ENCODE measurements around the gene RGL2.

RGL2 gene

GRCh38 chr6:33312361-33313104, 13.8 kb upstream of the RGL2 start:
- Histone ChIP-seq H3K27ac (replicated peaks) (peak overlapping the region; percentile 98), H3K4me3 (replicated peaks; ENCODE audit: insufficient read depth, low read length) (peak overlapping the region; percentile 66), H3K27me3 (ENCODE audit: insufficient read depth, poor library complexity, severe bottlenecking) (no peaks in the 10 kb centered on the region)
- peak in 1 of 2 experiments; percentile 71 for DNase-seq (ENCODE audit: low read depth in 1 of 2, low spot score in 1 of 2)
- TF ChIP-seq POLR2AphosphoS5 (IDR thresholded peaks at IDR 0.05; ENCODE audit: low read depth) (no peak), SPI1 (IDR thresholded peaks at IDR 0.05; ENCODE audit: borderline replicate concordance, low read depth) (no peak), CTCF (IDR thresholded peaks at IDR 0.05; ENCODE audit: insufficient read depth, low read length) (no peak), GABPA (IDR thresholded peaks at IDR 0.05; ENCODE audit: low read depth) (no peak)
- TF ChIP-seq, protein P1, sequence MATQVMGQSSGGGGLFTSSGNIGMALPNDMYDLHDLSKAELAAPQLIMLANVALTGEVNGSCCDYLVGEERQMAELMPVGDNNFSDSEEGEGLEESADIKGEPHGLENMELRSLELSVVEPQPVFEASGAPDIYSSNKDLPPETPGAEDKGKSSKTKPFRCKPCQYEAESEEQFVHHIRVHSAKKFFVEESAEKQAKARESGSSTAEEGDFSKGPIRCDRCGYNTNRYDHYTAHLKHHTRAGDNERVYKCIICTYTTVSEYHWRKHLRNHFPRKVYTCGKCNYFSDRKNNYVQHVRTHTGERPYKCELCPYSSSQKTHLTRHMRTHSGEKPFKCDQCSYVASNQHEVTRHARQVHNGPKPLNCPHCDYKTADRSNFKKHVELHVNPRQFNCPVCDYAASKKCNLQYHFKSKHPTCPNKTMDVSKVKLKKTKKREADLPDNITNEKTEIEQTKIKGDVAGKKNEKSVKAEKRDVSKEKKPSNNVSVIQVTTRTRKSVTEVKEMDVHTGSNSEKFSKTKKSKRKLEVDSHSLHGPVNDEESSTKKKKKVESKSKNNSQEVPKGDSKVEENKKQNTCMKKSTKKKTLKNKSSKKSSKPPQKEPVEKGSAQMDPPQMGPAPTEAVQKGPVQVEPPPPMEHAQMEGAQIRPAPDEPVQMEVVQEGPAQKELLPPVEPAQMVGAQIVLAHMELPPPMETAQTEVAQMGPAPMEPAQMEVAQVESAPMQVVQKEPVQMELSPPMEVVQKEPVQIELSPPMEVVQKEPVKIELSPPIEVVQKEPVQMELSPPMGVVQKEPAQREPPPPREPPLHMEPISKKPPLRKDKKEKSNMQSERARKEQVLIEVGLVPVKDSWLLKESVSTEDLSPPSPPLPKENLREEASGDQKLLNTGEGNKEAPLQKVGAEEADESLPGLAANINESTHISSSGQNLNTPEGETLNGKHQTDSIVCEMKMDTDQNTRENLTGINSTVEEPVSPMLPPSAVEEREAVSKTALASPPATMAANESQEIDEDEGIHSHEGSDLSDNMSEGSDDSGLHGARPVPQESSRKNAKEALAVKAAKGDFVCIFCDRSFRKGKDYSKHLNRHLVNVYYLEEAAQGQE (IDR thresholded peaks at IDR 0.05; ENCODE audit: insufficient replicate concordance, low read depth) = no peak

DNA sequence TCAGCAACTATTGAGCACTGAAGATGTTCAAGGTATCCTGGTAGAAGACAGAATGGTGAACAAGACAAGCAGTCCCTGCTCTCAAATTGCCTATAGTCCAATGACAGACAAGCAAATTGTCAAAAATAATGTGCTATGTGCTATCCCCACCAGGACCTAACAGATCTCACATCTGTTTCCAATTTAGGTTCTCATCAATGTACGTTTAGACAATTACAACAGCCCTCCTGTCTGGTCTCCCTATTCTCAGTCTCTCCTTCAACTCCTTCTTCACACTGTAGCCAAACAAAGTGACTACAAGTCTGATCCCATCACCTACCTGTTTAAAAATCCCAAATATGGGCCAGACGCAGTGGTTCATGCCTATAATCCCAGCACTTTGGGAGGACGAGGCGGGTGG, 7.6 kb upstream of the RGL2 start:
- TF ChIP-seq CTCF (IDR thresholded peaks at IDR 0.05; ENCODE audit: insufficient read depth, low read length) (no peak), GABPA (IDR thresholded peaks at IDR 0.05; ENCODE audit: low read depth) (no peak), SPI1 (IDR thresholded peaks at IDR 0.05; ENCODE audit: borderline replicate concordance, low read depth) (no peak), POLR2AphosphoS5 (IDR thresholded peaks at IDR 0.05; ENCODE audit: low read depth) (no peak)
- TF ChIP-seq, protein P1 (IDR thresholded peaks at IDR 0.05; ENCODE audit: insufficient replicate concordance, low read depth) = no peak
- H3K4me3 ChIP-seq (replicated peaks; ENCODE audit: insufficient read depth, low read length) = no peak overlapping the region
- no peak overlapping the region for H3K27ac ChIP-seq (replicated peaks)
- DNase-seq (ENCODE audit: low read depth in 1 of 2, low spot score in 1 of 2) = no peak
- no peaks in the 10 kb centered on the region for H3K27me3 ChIP-seq (ENCODE audit: insufficient read depth, poor library complexity, severe bottlenecking)

DNA sequence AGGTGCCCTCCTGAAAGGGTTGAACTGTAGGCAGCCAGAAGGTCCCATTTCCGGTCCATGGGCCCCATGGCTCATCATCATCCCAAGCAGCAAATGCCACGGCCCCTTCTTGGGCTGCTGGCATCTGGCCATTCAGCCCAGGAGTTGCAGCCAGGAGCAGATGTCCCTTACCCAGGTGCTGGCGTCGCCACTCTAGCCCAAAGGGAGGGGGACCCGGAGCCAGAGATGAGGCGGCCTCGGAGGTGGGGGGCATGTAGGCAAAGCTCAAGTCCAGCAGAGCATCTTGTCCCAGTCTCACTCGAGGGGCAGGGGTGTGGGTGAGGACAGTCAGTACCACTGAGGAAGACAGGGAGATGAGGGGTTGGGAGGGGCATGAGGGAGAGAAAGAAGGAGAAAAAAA, 6.3 kb upstream of the RGL2 start:
- Histone ChIP-seq H3K27ac (replicated peaks) (no peak overlapping the region), H3K4me3 (replicated peaks; ENCODE audit: insufficient read depth, low read length) (no peak overlapping the region), H3K27me3 (ENCODE audit: insufficient read depth, poor library complexity, severe bottlenecking) (no peaks in the 10 kb centered on the region)
- no peak for DNase-seq (ENCODE audit: low read depth in 1 of 2, low spot score in 1 of 2)
- TF ChIP-seq, protein P1 (IDR thresholded peaks at IDR 0.05; ENCODE audit: insufficient replicate concordance, low read depth) = no peak
- TF ChIP-seq GABPA (IDR thresholded peaks at IDR 0.05; ENCODE audit: low read depth) (no peak), CTCF (IDR thresholded peaks at IDR 0.05; ENCODE audit: insufficient read depth, low read length) (no peak), SPI1 (IDR thresholded peaks at IDR 0.05; ENCODE audit: borderline replicate concordance, low read depth) (no peak), POLR2AphosphoS5 (IDR thresholded peaks at IDR 0.05; ENCODE audit: low read depth) (no peak)
